ENCODE results near the gene FAM13B. TPM values are rescaled to one million over a fixed set of nuclear protein-coding genes. Genes with fewer than 3 reads are reported as not detected.

FAM13B gene
- total RNA-seq (2022; extraction: Qiagen RNA extraction; ENCODE audit: low read depth): 11.9 to 19.0 TPM (median 13.2 TPM) in 5 replicates

DNA sequence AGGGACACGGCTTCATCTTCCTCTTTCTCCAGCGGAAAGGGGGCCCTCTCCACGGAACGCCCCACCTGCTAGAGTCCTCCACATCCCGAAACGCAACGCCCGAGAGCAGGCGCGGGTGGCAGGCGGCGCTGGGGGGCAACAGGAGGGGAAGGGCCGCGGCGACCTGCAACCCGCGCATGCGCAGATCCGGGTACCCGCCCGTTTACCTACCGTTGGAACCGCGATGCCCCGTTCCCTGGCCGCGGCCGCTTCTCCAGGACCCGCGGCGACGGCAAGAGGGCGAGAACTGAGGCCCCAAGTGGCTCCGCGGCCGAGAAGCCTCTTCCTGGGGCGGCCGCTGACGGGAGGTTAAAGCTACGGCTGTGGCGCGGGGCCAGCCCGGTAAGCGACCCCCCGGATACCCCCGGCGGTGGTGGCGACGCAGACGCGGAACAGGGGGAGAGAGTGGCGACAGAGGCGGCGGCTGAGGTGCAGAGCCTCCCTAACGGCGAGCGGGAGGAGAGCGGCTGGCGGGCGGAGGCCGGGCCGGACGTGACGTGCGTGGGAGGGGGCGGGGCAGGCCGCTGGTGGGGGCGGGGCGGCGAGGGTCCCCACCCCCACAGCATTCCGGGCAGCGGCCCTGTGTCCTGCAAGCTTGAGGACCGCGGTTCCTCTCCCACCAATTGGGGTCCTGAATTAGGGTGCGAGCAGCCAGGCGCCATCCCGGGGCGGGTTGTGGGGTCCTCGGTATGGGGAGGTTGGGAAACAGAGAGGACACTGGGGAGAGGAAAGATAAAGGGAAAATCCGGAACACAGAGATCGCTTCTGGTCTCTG lies at the start of gene FAM13B:
FAM13B (minus strand) TSS at position 508 of the 814 bp plus-strand sequence. CDS start 13,968 bp downstream, outside the sequence.

DNA sequence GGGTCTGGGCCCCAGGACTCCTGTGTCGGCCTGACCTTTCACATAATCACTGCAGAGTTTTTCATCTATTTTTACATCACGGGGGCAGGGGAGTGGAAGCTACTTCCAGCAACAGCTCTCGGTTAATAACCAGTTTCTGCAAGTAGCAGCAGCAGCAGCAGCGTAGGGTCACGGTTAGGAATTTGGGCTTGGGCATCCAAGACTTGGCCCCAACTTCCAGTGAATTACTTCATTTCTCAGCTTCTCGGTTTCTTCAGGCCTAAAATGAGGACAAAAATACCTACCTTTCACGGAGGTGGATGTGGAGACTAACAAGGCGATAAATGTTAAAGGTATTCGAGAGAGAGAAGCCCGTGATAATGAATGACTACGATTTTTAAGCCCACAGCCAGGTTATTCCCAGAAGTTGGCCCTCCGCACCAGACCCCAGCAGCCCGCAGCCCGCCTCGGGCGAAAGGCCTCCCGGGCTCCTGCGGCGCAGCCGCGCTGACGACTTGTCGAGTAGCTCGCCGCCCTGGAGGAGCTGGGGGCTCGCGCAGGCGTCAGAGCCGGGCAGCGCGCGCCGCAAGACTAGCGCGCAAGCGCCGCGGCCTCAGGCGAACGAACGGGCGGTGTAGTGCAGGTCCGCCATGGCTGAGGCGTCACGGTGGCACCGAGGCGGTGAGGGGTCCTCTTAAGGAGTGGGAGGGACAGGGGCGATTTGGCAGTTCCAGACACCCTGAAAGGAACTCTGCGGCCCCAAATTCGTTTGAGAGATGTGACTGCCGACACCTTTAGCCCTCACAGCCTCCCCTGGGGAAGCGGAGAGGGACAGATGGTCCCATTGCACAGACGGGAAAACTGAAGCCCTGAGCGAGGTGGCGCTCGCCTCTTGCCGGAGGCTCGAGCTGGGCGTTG lies 143.8 kb downstream of the FAM13B start, which contains the start of gene PKD2L2:
PKD2L2 (plus strand) TSS at position 595 of the 897 bp plus-strand sequence; CDS start at position 630, 35 bp downstream.

Other genes with a start within 250 kb of the FAM13B start
- gene MYOT, start 165.2 kb downstream of the FAM13B start, total RNA-seq (2022; extraction: Qiagen RNA extraction; ENCODE audit: low read depth): not detected in 5 replicates
- 0.03 to 0.26 TPM (median 0.05 TPM) in 3 of 5 replicates, not detected in the others for gene PKD2L2, start 143.6 kb downstream of the FAM13B start, total RNA-seq (2022; extraction: Qiagen RNA extraction; ENCODE audit: low read depth)
- gene WNT8A, start 51.0 kb upstream of the FAM13B start, total RNA-seq (2022; extraction: Qiagen RNA extraction; ENCODE audit: low read depth): not detected in 5 replicates
- not detected in 5 replicates for gene NME5, start 106.3 kb upstream of the FAM13B start, total RNA-seq (2022; extraction: Qiagen RNA extraction; ENCODE audit: low read depth)
- 50.4 to 67.4 TPM (median 56.7 TPM) in 5 replicates for gene BRD8, start 145.6 kb upstream of the FAM13B start, total RNA-seq (2022; extraction: Qiagen RNA extraction; ENCODE audit: low read depth)
- gene KIF20A, start 146.0 kb upstream of the FAM13B start, total RNA-seq (2022; extraction: Qiagen RNA extraction; ENCODE audit: low read depth): 42.5 to 52.9 TPM (median 47.0 TPM) in 5 replicates
- 24.3 to 34.8 TPM (median 29.3 TPM) in 5 replicates for gene CDC23, start 180.2 kb upstream of the FAM13B start, total RNA-seq (2022; extraction: Qiagen RNA extraction; ENCODE audit: low read depth)
- 0.06 to 0.08 TPM in 2 of 5 replicates, not detected in the others for gene GFRA3, start 241.5 kb upstream of the FAM13B start, total RNA-seq (2022; extraction: Qiagen RNA extraction; ENCODE audit: low read depth)

Data from A549 treated with CpdA at 1 μM for 4 hours (cell line).